ENCODE measurements around the gene MYO18A.

DNA sequence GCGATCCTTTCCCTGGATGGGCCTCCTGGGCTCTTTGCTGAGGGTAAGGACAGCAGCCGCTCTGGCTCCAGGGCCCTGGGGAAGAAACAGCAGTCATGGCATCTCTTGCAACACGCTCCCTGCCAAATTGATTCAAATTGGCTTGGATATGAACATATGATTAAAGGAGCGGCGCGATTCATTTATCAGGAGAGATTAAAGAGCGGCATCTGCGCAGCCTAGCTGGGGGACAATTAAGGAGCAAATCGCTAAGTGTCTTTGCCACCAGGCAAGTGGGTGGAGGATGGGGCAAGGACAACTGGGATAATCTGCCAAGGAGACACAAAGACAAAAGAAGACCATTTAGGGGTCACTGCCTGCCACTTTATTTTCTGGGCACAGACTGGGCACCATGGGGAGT is 109.4 kb downstream of the MYO18A start:
- TF ChIP-seq, protein P1, sequence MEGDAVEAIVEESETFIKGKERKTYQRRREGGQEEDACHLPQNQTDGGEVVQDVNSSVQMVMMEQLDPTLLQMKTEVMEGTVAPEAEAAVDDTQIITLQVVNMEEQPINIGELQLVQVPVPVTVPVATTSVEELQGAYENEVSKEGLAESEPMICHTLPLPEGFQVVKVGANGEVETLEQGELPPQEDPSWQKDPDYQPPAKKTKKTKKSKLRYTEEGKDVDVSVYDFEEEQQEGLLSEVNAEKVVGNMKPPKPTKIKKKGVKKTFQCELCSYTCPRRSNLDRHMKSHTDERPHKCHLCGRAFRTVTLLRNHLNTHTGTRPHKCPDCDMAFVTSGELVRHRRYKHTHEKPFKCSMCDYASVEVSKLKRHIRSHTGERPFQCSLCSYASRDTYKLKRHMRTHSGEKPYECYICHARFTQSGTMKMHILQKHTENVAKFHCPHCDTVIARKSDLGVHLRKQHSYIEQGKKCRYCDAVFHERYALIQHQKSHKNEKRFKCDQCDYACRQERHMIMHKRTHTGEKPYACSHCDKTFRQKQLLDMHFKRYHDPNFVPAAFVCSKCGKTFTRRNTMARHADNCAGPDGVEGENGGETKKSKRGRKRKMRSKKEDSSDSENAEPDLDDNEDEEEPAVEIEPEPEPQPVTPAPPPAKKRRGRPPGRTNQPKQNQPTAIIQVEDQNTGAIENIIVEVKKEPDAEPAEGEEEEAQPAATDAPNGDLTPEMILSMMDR (IDR thresholded peaks at IDR 0.05 in 2 of 3, conservative IDR thresholded peaks at IDR 0.05 in 1 of 3; ENCODE audit: control insufficient read depth in 2 of 3, extremely low read depth in 1 of 3, insufficient read depth in 1 of 3, low read depth in 3 of 3, low read length in 3 of 3): no peak
- TF ChIP-seq NRF1 (conservative IDR thresholded peaks at IDR 0.05; ENCODE audit: low read depth, low read length) (no peak), POLR2A (IDR thresholded peaks at IDR 0.05; ENCODE audit: low read depth, low read length) (no peak), HDGF (IDR thresholded peaks at IDR 0.05) (no peak)

Data from GM12878 (cell line).